Activated naive CD8-positive, alpha-beta T cell treated with anti-CD3 and anti-CD28 coated beads, Interleukin-2, amount 10 ng/mL, durations not matched to agents 7 days and 5 days (primary cell): ENCODE results near the gene PLXNA3. TPM values are rescaled to one million over a fixed set of nuclear protein-coding genes. Genes with fewer than 3 reads are reported as not detected.

Experiments used
- ATAC-seq: fragments of 150-1000 bp; cut with Tn5 transposase; one replicate; pipeline ENCODE4 v1.10.0; 2021; ENCODE audit warnings: low read depth, moderate library complexity
- POLR2A ChIA-PET: fragments of 350-600 bp; sonication (Branson Sonifier 250); formaldehyde crosslinking; loops from one replicate; lab custom pipeline; 2021; ENCODE audit warnings: antibody characterized with exemption; lab: Charles Lee
- DNase-seq: peaks from one replicate; pipeline ENCODE4 v3.0.0; 2021
- H3K27ac Mint-ChIP-seq: one replicate; pipeline ENCODE4 v1.8.0; 2022; ENCODE audit warnings: mild to moderate bottlenecking, mixed read lengths
- H3K27me3 Mint-ChIP-seq: one replicate; pipeline ENCODE4 v1.8.0; 2022; ENCODE audit warnings: mild to moderate bottlenecking, moderate library complexity, mixed read lengths
- H3K36me3 Mint-ChIP-seq: one replicate; pipeline ENCODE4 v1.8.0; 2021; ENCODE audit warnings: mild to moderate bottlenecking, mixed read lengths
- H3K4me1 Mint-ChIP-seq: one replicate; pipeline ENCODE4 v1.8.0; 2021; ENCODE audit warnings: mixed read lengths
- H3K4me3 Mint-ChIP-seq: one replicate; pipeline ENCODE4 v1.8.0; 2022; ENCODE audit warnings: mild to moderate bottlenecking, moderate library complexity, mixed read lengths
- H3K9me3 Mint-ChIP-seq: one replicate; pipeline ENCODE4 v1.8.0; 2021; ENCODE audit warnings: mixed read lengths
- total RNA-seq, 2 experiments: library from RNA; stranded (reverse); gene quantifications; one replicate each; pipeline ENCODE4 v1.2.3, GENCODE V29; 2021

The PLXNA3 gene
- total RNA-seq, 2 experiments from 2014 or later = 62.5 to 64.1 TPM

GRCh38 chrX:154467556-154467955, 9.5 kb downstream of the PLXNA3 start:
- no peak for DNase-seq
- Mint-ChIP-seq H3K9me3 (no peaks in the 10 kb centered on the region), H3K27ac (no peak overlapping the region), H3K27me3 (no peaks in the 10 kb centered on the region), H3K36me3 (no peaks in the 10 kb centered on the region), H3K4me3 (no peak overlapping the region), H3K4me1 (no peaks in the 10 kb centered on the region)
- no peak for ATAC-seq
- POLR2A ChIA-PET = no interaction called here

- ATAC-seq = no peak
- no peaks in the 10 kb centered on the region for H3K36me3 Mint-ChIP-seq
- H3K9me3 Mint-ChIP-seq = no peaks in the 10 kb centered on the region
- POLR2A ChIA-PET = no interaction called here
- H3K27me3 Mint-ChIP-seq = no peaks in the 10 kb centered on the region
- no peak overlapping the region for H3K27ac Mint-ChIP-seq
- H3K4me3 Mint-ChIP-seq = no peak overlapping the region
- no peaks in the 10 kb centered on the region for H3K4me1 Mint-ChIP-seq
- no peak for DNase-seq
Observed at GRCh38 chrX:154468217-154468616, 10.1 kb downstream of the PLXNA3 start.

GRCh38 chrX:154469114-154469513, 11.0 kb downstream of the PLXNA3 start:
- ATAC-seq = no peak
- POLR2A ChIA-PET = no interaction called here
- Mint-ChIP-seq H3K4me3 (no peak overlapping the region), H3K36me3 (no peaks in the 10 kb centered on the region), H3K4me1 (no peaks in the 10 kb centered on the region), H3K27me3 (no peaks in the 10 kb centered on the region), H3K9me3 (no peaks in the 10 kb centered on the region), H3K27ac (no peak overlapping the region)
- no peak for DNase-seq

- POLR2A ChIA-PET = no interaction called here
- H3K4me1 Mint-ChIP-seq = no peaks in the 10 kb centered on the region
- H3K9me3 Mint-ChIP-seq = no peaks in the 10 kb centered on the region
- no peak overlapping the region for H3K4me3 Mint-ChIP-seq
- DNase-seq = no peak
- no peak overlapping the region for H3K27ac Mint-ChIP-seq
- no peaks in the 10 kb centered on the region for H3K27me3 Mint-ChIP-seq
- H3K36me3 Mint-ChIP-seq = no peaks in the 10 kb centered on the region
- ATAC-seq = no peak
Observed at GRCh38 chrX:154469880-154470279, 11.8 kb downstream of the PLXNA3 start.

GRCh38 chrX:154470434-154470833, 12.4 kb downstream of the PLXNA3 start:
- Mint-ChIP-seq H3K36me3 (no peaks in the 10 kb centered on the region), H3K4me1 (no peaks in the 10 kb centered on the region), H3K9me3 (no peaks in the 10 kb centered on the region), H3K27me3 (no peaks in the 10 kb centered on the region), H3K4me3 (no peak overlapping the region), H3K27ac (no peak overlapping the region)
- ATAC-seq (no peak), DNase-seq (no peak)
- POLR2A ChIA-PET = no interaction called here

GRCh38 chrX:154470914-154471568, 13.0 kb downstream of the PLXNA3 start:
- Mint-ChIP-seq H3K4me3 (no peak overlapping the region), H3K36me3 (no peaks in the 10 kb centered on the region), H3K27me3 (no peaks in the 10 kb centered on the region), H3K9me3 (no peaks in the 10 kb centered on the region), H3K27ac (no peak overlapping the region), H3K4me1 (no peaks in the 10 kb centered on the region)
- DNase-seq (no peak), ATAC-seq (no peak)
- POLR2A ChIA-PET = no interaction called here

GRCh38 chrX:154471839-154472684, 14.0 kb downstream of the PLXNA3 start:
- ATAC-seq (no peak), DNase-seq (no peak)
- no peak overlapping the region for H3K27ac Mint-ChIP-seq
- H3K27me3 Mint-ChIP-seq = no peaks in the 10 kb centered on the region
- POLR2A ChIA-PET = no interaction called here
- H3K9me3 Mint-ChIP-seq = no peaks in the 10 kb centered on the region
- H3K36me3 Mint-ChIP-seq = no peaks in the 10 kb centered on the region
- H3K4me3 Mint-ChIP-seq = no peak overlapping the region
- H3K4me1 Mint-ChIP-seq = peaks cover 3% of the 10 kb centered on the region

GRCh38 chrX:154472685-154473632, 14.9 kb downstream of the PLXNA3 start:
- no peaks in the 10 kb centered on the region for H3K9me3 Mint-ChIP-seq
- no peak overlapping the region for H3K27ac Mint-ChIP-seq
- peaks cover 4% of the 10 kb centered on the region for H3K4me1 Mint-ChIP-seq
- no peaks in the 10 kb centered on the region for H3K36me3 Mint-ChIP-seq
- DNase-seq (no peak), ATAC-seq (no peak)
- POLR2A ChIA-PET = no interaction called here
- no peaks in the 10 kb centered on the region for H3K27me3 Mint-ChIP-seq
- no peak overlapping the region for H3K4me3 Mint-ChIP-seq

GRCh38 chrX:154473683-154474082, 15.6 kb downstream of the PLXNA3 start:
- H3K9me3 Mint-ChIP-seq = no peaks in the 10 kb centered on the region
- no peaks in the 10 kb centered on the region for H3K27me3 Mint-ChIP-seq
- no peak overlapping the region for H3K4me3 Mint-ChIP-seq
- no peak for ATAC-seq
- no peak for DNase-seq
- H3K36me3 Mint-ChIP-seq = no peaks in the 10 kb centered on the region
- POLR2A ChIA-PET = no interaction called here
- H3K4me1 Mint-ChIP-seq = peaks cover 4% of the 10 kb centered on the region
- H3K27ac Mint-ChIP-seq = no peak overlapping the region

GRCh38 chrX:154476821-154477220, 18.7 kb downstream of the PLXNA3 start:
- POLR2A ChIA-PET = interaction anchor here (0.6 to 3.9 kb wide), 10 partner anchors 10 to 77 kb away, joined by 3 to 15 read pairs (median 3); partner anchors contain the start of genes SLC10A3 and UBL4A

GRCh38 chrX:154477891-154478477, 19.9 kb downstream of the PLXNA3 start:
- no peaks in the 10 kb centered on the region for H3K27me3 Mint-ChIP-seq
- ATAC-seq = no peak
- H3K4me3 Mint-ChIP-seq = peak overlapping the region; percentile 85
- POLR2A ChIA-PET = interaction anchor here (1.0 to 3.9 kb wide), 5 partner anchors 9 to 80 kb away, joined by 3 to 15 read pairs (median 4); partner anchors contain the start of genes SLC10A3 and UBL4A
- H3K36me3 Mint-ChIP-seq = no peaks in the 10 kb centered on the region
- H3K27ac Mint-ChIP-seq = peak overlapping the region; percentile 77
- no peaks in the 10 kb centered on the region for H3K9me3 Mint-ChIP-seq
- no peak for DNase-seq
- H3K4me1 Mint-ChIP-seq = peaks cover 8% of the 10 kb centered on the region

More at GRCh38 chrX:154476821-154477220, 18.7 kb downstream of the PLXNA3 start:
- Mint-ChIP-seq H3K36me3 (no peaks in the 10 kb centered on the region), H3K9me3 (no peaks in the 10 kb centered on the region), H3K27ac (peak overlapping the region; percentile 48), H3K27me3 (no peaks in the 10 kb centered on the region), H3K4me1 (peaks cover 8% of the 10 kb centered on the region), H3K4me3 (no peak overlapping the region)
- ATAC-seq = no peak
- DNase-seq = no peak

GRCh38 chrX:154478728-154479622, 20.9 kb downstream of the PLXNA3 start, which contains the start of gene LAGE3:
Gene LAGE3 (minus strand): TSS chrX:154479281. CDS start chrX:154478915, 366 bp downstream.
- DNase-seq = peak; percentile 98
- Mint-ChIP-seq H3K4me1 (peaks cover 13% of the 10 kb centered on the region), H3K27ac (peak within 1 kb of the TSS; percentile 94), H3K27me3 (no peaks in the 10 kb centered on the region), H3K9me3 (no peaks in the 10 kb centered on the region), H3K4me3 (peak within 1 kb of the TSS; percentile 85), H3K36me3 (peaks cover 4% of the 10 kb centered on the region)
- peak; percentile 94 for ATAC-seq
- POLR2A ChIA-PET = interaction anchor here (1.0 to 3.9 kb wide), 5 partner anchors 8 to 81 kb away, joined by 3 to 15 read pairs (median 4); partner anchors contain the start of genes SLC10A3 and UBL4A
